Naive thymus-derived CD4-positive, alpha-beta T cell (primary cell): Measurements from ENCODE around the gene EXOC3. TPM values are rescaled to one million over a fixed set of nuclear protein-coding genes. Genes with fewer than 3 reads are reported as not detected.

ENCODE experiments used
- ATAC-seq: fragments of 150-1000 bp; cut with Tn5 transposase; 2 replicates; pipeline ENCODE4 v1.10.0; 2021; ENCODE audit warnings: mild to moderate bottlenecking, moderate library complexity
- CTCF ChIA-PET: fragments of 350-600 bp; sonication (Branson Sonifier 250); formaldehyde crosslinking; loops from one replicate; lab custom pipeline; 2021; ENCODE audit warnings: antibody characterized with exemption; lab: Charles Lee
- POLR2A ChIA-PET: fragments of 350-600 bp; sonication (Branson Sonifier 250); formaldehyde crosslinking; loops from one replicate; lab custom pipeline; 2021; ENCODE audit warnings: antibody characterized with exemption, inconsistent platforms; lab: Charles Lee
- DNase-seq, 9 donors: peaks; one replicate each; pipeline versions ENCODE4 v3.0.0 to v3.0.0-alpha.2; 2020 to 2022; ENCODE audit warnings: mixed read lengths in 1 of 9
- H3K27ac ChIP-seq: one replicate; pipeline ENCODE4 v1.7.0; 2013; ENCODE audit warnings: mild to moderate bottlenecking, low read depth, low read length, moderate library complexity
- H3K27me3 ChIP-seq, 2 donors: one replicate each; pipeline ENCODE4 v1.7.0; 2013; ENCODE audit warnings: low read length in 2 of 2, mild to moderate bottlenecking in 2 of 2, moderate library complexity in 2 of 2; ENCODE audit not compliant: control insufficient read depth in 2 of 2, insufficient read depth in 2 of 2
- H3K36me3 ChIP-seq, 3 experiments: 1 replicate in 2 of 3; 2 replicates in 1 of 3; pipeline ENCODE4 v1.7.0; 2013; ENCODE audit warnings: low read length in 3 of 3, mild to moderate bottlenecking in 3 of 3, moderate library complexity in 1 of 3; ENCODE audit not compliant: insufficient read depth in 3 of 3, control insufficient read depth in 2 of 3
- H3K4me1 ChIP-seq, 2 donors: one replicate each; pipeline ENCODE4 v1.7.0; 2013; ENCODE audit warnings: low read length in 2 of 2, mild to moderate bottlenecking in 2 of 2, moderate library complexity in 1 of 2; ENCODE audit not compliant: control insufficient read depth in 2 of 2, insufficient read depth in 2 of 2
- H3K4me3 ChIP-seq: 2 replicates; pipeline ENCODE4 v1.7.0; 2013; ENCODE audit warnings: mild to moderate bottlenecking, low read length
- H3K9me3 ChIP-seq, 3 experiments: 1 replicate in 2 of 3; 2 replicates in 1 of 3; pipeline ENCODE4 v1.7.0; 2013; ENCODE audit warnings: low read length in 3 of 3; ENCODE audit not compliant: control insufficient read depth in 2 of 3
- H3K27ac Mint-ChIP-seq, 9 donors: one replicate each; pipeline ENCODE4 v1.8.0; 2020 to 2022; ENCODE audit warnings: mixed read lengths in 9 of 9, mild to moderate bottlenecking in 8 of 9, moderate library complexity in 5 of 9, inconsistent platforms in 2 of 9
- H3K27me3 Mint-ChIP-seq, 5 donors: one replicate each; pipeline ENCODE4 v1.8.0; 2021 to 2022; ENCODE audit warnings: mixed read lengths in 5 of 5, mild to moderate bottlenecking in 1 of 5
- H3K36me3 Mint-ChIP-seq, 5 donors: one replicate each; pipeline ENCODE4 v1.8.0; 2020 to 2022; ENCODE audit warnings: mixed read lengths in 5 of 5, mild to moderate bottlenecking in 3 of 5, inconsistent platforms in 1 of 5
- H3K4me1 Mint-ChIP-seq, 7 donors: one replicate each; pipeline ENCODE4 v1.8.0; 2020 to 2022; ENCODE audit warnings: mixed read lengths in 7 of 7, mild to moderate bottlenecking in 3 of 7, inconsistent platforms in 1 of 7
- H3K4me3 Mint-ChIP-seq, 10 donors: one replicate each; pipeline ENCODE4 v1.8.0; 2020 to 2022; ENCODE audit warnings: mild to moderate bottlenecking in 10 of 10, mixed read lengths in 10 of 10, moderate library complexity in 6 of 10, inconsistent platforms in 2 of 10
- H3K9me3 Mint-ChIP-seq, 11 donors: one replicate each; pipeline ENCODE4 v1.8.0; 2020 to 2022; ENCODE audit warnings: mixed read lengths in 11 of 11, mild to moderate bottlenecking in 4 of 11, inconsistent platforms in 1 of 11, moderate library complexity in 1 of 11
- intact Hi-C, 2 donors: fragments of 100-400 bp; cut with micrococcal nuclease; formaldehyde crosslinking; loops; one replicate each; pipeline ENCODE4 v1.15.1; 2023
- polyA plus RNA-seq, 2 donors: library from polyadenylated mRNA; unstranded; fragments of 300-500 nt; fragmentation: Illumina TruSeq; gene quantifications; one replicate each; pipeline ENCODE4 v1.2.3, GENCODE V29; 2021
- total RNA-seq, 6 experiments: library from RNA in 5 of 6; stranded (reverse) in 5 of 6; gene quantifications; 1 replicate in 5 of 6; 2 replicates in 1 of 6; pipeline ENCODE4 v1.2.3 and lab custom pipeline; 2021 to 2026

EXOC3 gene
- total and polyA plus RNA-seq, 7 experiments from 2014 or later = 44.3 to 105 (median 89.3) TPM

DNA sequence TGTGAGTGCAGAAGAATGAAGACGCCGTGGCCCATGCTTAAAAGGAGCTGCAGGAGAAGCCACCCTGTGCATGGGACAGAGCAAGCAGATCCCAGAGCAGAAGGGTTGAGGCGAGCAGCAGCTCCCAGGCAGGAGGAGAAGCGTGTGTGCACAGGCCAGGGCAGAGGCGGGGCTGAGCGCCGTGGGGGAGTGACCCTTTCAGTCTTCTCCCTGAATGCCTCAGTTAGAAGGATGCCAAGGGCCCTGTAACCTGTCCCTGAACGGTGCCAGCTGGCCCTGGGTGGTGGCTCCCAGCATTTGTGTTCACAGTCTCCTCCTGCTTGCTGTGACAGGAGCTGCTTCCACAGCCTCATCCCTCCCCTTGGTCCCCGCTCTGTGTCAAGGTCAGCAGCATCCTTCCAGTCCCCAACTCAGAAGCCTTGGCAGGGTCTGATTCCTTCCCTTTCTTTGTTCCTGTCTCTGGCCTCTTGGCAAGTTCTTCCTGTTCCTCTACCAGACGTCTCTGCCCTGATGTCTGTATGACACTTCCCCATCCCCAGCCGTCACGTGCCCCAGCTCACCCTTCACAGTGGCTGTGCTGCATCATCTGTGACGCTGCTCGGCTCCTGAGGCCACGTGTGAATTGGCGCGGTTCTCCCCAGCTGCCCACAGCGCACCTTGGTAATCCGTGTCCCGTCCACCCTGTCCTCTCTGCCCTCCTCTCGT, 5.2 kb downstream of the EXOC3 start:
- Mint-ChIP-seq H3K4me3 (peak overlapping the region in 1 of 10 donors; percentile 4), H3K9me3 (peaks cover 4 to 27% (median 15%) of the 10 kb centered on the region in 11 donors), H3K4me1 (peaks cover 37 to 69% (median 55%) of the 10 kb centered on the region in 7 donors), H3K36me3 (peaks cover 44 to 73% (median 60%) of the 10 kb centered on the region in 5 donors), H3K27ac (peak overlapping the region in 2 of 9 donors; percentile 21 to 49), H3K27me3 (no peaks in the 10 kb centered on the region)
- H3K27me3 ChIP-seq = no peaks in the 10 kb centered on the region
- ChIA-PET POLR2A (interaction anchor here (1.4 kb wide), 1 partner anchor 24 kb away, joined by 5 read pairs; no protein-coding TSS in a partner anchor), CTCF (interaction anchor here (0.8 kb wide), 2 partner anchors 68 to 90 kb away, joined by 3 read pairs; no protein-coding TSS in a partner anchor)
- DNase-seq = peak in 1 of 9 donors; percentile 17
- peaks cover 12 to 18% of the 10 kb centered on the region in 2 donors for H3K4me1 ChIP-seq
- peaks cover 0 to 13% (median 0%) of the 10 kb centered on the region in 3 experiments for H3K9me3 ChIP-seq
- peaks cover 15 to 68% (median 23%) of the 10 kb centered on the region in 3 experiments for H3K36me3 ChIP-seq
- no peak overlapping the region for H3K4me3 ChIP-seq
- ATAC-seq = peak; percentile 86
- H3K27ac ChIP-seq = no peak overlapping the region
- intact Hi-C loops = no loop called here

DNA sequence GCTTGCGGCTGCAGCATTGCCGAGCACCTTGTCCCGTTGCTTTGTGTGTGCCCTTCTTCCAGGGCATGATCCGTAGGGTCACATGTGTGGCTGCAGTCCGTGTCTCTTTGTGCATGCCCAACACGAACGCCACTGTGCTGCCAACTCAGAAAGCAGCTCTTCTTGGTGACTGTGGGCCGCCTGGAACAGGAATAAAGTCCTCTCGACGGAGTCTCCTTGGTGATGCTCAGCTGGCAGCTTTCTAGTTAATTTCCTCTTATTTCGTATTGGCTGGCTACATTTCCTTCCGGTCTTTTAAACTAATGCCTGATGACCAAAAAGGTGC, 5.8 kb downstream of the EXOC3 start:
- Mint-ChIP-seq H3K9me3 (peaks cover 4 to 27% (median 15%) of the 10 kb centered on the region in 11 donors), H3K4me3 (no peak overlapping the region), H3K4me1 (peaks cover 39 to 72% (median 58%) of the 10 kb centered on the region in 7 donors), H3K36me3 (peaks cover 48 to 78% (median 65%) of the 10 kb centered on the region in 5 donors), H3K27ac (peak overlapping the region in 2 of 9 donors; percentile 21 to 49), H3K27me3 (no peaks in the 10 kb centered on the region)
- Histone ChIP-seq H3K4me3 (no peak overlapping the region), H3K36me3 (peaks cover 15 to 74% (median 23%) of the 10 kb centered on the region in 3 experiments), H3K27ac (no peak overlapping the region), H3K4me1 (peaks cover 9 to 18% of the 10 kb centered on the region in 2 donors), H3K9me3 (peaks cover 0 to 13% (median 0%) of the 10 kb centered on the region in 3 experiments), H3K27me3 (no peaks in the 10 kb centered on the region)
- POLR2A ChIA-PET = interaction anchor here (1.4 kb wide), 1 partner anchor 24 kb away, joined by 5 read pairs; no protein-coding TSS in a partner anchor
- no peak for DNase-seq
- ATAC-seq = no peak
- CTCF ChIA-PET = no interaction called here
- intact Hi-C loops = no loop called here

DNA sequence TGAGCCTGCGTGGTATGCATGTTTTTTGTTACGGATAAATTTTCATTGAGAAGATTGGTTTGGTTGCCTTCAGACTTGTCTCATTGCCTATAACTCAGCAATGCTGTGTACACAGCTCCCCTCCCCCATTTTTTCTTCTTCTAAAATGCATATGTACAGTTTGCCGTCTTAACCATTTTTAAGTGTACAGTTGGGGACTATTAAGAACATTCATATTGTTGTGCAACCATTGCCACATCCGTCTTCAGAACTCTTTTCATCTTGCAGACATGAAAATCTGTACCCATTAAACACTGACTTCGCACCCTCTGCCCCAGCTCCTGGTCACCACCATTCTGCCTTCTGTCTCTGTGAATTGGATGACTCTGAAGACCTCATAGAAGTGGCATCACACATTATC, 6.2 kb downstream of the EXOC3 start:
- intact Hi-C loops = no loop called here
- peaks cover 18 to 78% (median 23%) of the 10 kb centered on the region in 3 experiments for H3K36me3 ChIP-seq
- Mint-ChIP-seq H3K27me3 (no peaks in the 10 kb centered on the region), H3K9me3 (peaks cover 4 to 27% (median 15%) of the 10 kb centered on the region in 11 donors), H3K36me3 (peaks cover 49 to 82% (median 69%) of the 10 kb centered on the region in 5 donors), H3K27ac (peak overlapping the region in 2 of 9 donors; percentile 36 to 75), H3K4me1 (peaks cover 38 to 74% (median 58%) of the 10 kb centered on the region in 7 donors), H3K4me3 (no peak overlapping the region)
- H3K4me3 ChIP-seq = no peak overlapping the region
- POLR2A ChIA-PET = no interaction called here
- H3K27me3 ChIP-seq = no peaks in the 10 kb centered on the region
- peaks cover 0 to 13% (median 0%) of the 10 kb centered on the region in 3 experiments for H3K9me3 ChIP-seq
- no peak for ATAC-seq
- no peak overlapping the region for H3K27ac ChIP-seq
- no peak for DNase-seq
- H3K4me1 ChIP-seq = peaks cover 5 to 18% of the 10 kb centered on the region in 2 donors
- CTCF ChIA-PET = no interaction called here

- no peaks in the 10 kb centered on the region for H3K27me3 ChIP-seq
- peaks cover 23 to 96% (median 29%) of the 10 kb centered on the region in 3 experiments for H3K36me3 ChIP-seq
- H3K4me1 ChIP-seq = peaks cover 0 to 20% of the 10 kb centered on the region in 2 donors
- peak overlapping the region; percentile 24 to 90 (median 67) for H3K27ac Mint-ChIP-seq
- intact Hi-C loops = no loop called here
- H3K9me3 ChIP-seq = peaks cover 0 to 13% (median 0%) of the 10 kb centered on the region in 3 experiments
- H3K4me3 Mint-ChIP-seq = peak overlapping the region in 3 of 10 donors; percentile 38 to 63 (median 39)
- peaks cover 4 to 27% (median 15%) of the 10 kb centered on the region in 11 donors for H3K9me3 Mint-ChIP-seq
- no peak for DNase-seq
- H3K27ac ChIP-seq = no peak overlapping the region
- no peak overlapping the region for H3K4me3 ChIP-seq
- peaks cover 51 to 89% (median 68%) of the 10 kb centered on the region in 5 donors for H3K36me3 Mint-ChIP-seq
- CTCF ChIA-PET = interaction anchor here (0.6 to 0.7 kb wide), 2 partner anchors 107 to 462 kb away, joined by 3 read pairs; no protein-coding TSS in a partner anchor
- H3K4me1 Mint-ChIP-seq = peaks cover 37 to 65% (median 49%) of the 10 kb centered on the region in 7 donors
- no peak for ATAC-seq
- H3K27me3 Mint-ChIP-seq = no peaks in the 10 kb centered on the region
- POLR2A ChIA-PET = no interaction called here
Observed at GRCh38 chr5:451587-452458, 8.8 kb downstream of the EXOC3 start.

DNA sequence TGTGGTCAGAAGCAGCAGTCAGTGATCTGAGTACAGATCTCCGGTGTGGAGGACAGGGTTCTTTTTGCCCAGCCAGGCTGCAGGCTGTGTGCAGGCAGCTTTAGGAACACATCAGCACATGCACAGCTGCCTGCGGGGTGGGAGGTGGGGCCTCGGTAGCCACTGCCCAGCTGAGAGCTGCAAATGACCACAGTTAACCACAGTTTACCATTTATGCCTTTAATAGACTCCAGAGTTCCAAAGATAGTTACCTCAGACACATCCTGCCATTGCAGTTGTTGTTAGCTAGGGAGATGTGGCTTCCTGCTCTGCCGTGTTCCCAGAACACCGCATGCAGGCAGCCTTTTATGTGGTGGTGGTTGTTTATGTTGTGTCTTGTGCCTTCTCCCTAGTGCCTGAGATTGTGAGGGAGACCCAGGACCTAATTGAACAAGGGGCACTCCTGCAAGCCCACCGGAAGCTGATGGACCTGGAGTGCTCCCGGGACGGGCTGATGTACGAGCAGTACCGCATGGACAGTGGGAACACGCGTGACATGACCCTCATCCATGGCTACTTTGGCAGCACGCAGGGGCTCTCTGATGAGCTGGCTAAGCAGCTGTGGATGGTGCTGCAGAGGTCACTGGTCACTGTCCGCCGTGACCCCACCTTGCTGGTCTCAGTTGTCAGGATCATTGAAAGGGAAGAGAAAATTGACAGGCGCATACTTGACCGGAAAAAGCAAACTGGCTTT, 10.2 kb downstream of the EXOC3 start:
- CTCF ChIA-PET = interaction anchor here (0.6 kb wide), 1 partner anchor 243 kb away, joined by 3 read pairs; no protein-coding TSS in a partner anchor
- peak overlapping the region in 6 of 10 donors; percentile 31 to 75 (median 50) for H3K4me3 Mint-ChIP-seq
- DNase-seq (peak in 1 of 9 donors; percentile 22), ATAC-seq (no peak)
- Histone ChIP-seq H3K9me3 (peaks cover 0 to 13% (median 0%) of the 10 kb centered on the region in 3 experiments), H3K27ac (no peak overlapping the region), H3K4me3 (no peak overlapping the region), H3K27me3 (no peaks in the 10 kb centered on the region), H3K4me1 (peaks cover 0 to 20% of the 10 kb centered on the region in 2 donors), H3K36me3 (peaks cover 23 to 96% (median 25%) of the 10 kb centered on the region in 3 experiments)
- peak overlapping the region; percentile 41 to 90 (median 77) for H3K27ac Mint-ChIP-seq
- H3K9me3 Mint-ChIP-seq = peaks cover 4 to 27% (median 15%) of the 10 kb centered on the region in 11 donors
- H3K27me3 Mint-ChIP-seq = no peaks in the 10 kb centered on the region
- H3K4me1 Mint-ChIP-seq = peaks cover 34 to 64% (median 49%) of the 10 kb centered on the region in 7 donors
- POLR2A ChIA-PET = no interaction called here
- intact Hi-C loops = no loop called here
- H3K36me3 Mint-ChIP-seq = peaks cover 47 to 81% (median 66%) of the 10 kb centered on the region in 5 donors
